PFSK-1 (cell line): ENCODE data around the gene TIMM21.

Source experiments
- FOXP2 ChIP-seq: optimal IDR thresholded peaks from 2 replicates; pipeline ENCODE3; 2011; ENCODE audit warnings: borderline replicate concordance, control low read depth, inconsistent platforms; ENCODE audit not compliant: insufficient read depth; ENCODE audit errors: extremely low read length, extremely low read depth
- POLR2AphosphoS5 ChIP-seq: IDR thresholded peaks from 2 replicates; pipeline ENCODE4 v1.6.1; 2012; ENCODE audit warnings: low read depth, mild to moderate bottlenecking, control low read depth, low read length, moderate library complexity
- REST ChIP-seq, 2 experiments: IDR thresholded peaks; 2 replicates each; pipeline versions ENCODE4 v1.6.1 to v1.8.0; 2011 to 2012; ENCODE audit warnings: low read depth in 2 of 2, low read length in 2 of 2, control low read depth in 1 of 2, inconsistent platforms in 1 of 2, mild to moderate bottlenecking in 1 of 2, moderate library complexity in 1 of 2; ENCODE audit not compliant: insufficient read depth in 1 of 2
- SIN3A ChIP-seq: IDR thresholded peaks from 2 replicates; pipeline ENCODE4 v1.6.1; 2012; ENCODE audit warnings: mild to moderate bottlenecking, low read length, moderate library complexity, borderline replicate concordance; ENCODE audit not compliant: insufficient read depth
- TAF1 ChIP-seq: IDR thresholded peaks from 2 replicates; pipeline ENCODE4 v1.6.1; 2012; ENCODE audit warnings: low read length, control low read depth, borderline replicate concordance; ENCODE audit not compliant: insufficient read depth

The TIMM21 gene

GRCh38 chr18:74172697-74173433, 24.5 kb downstream of the TIMM21 start:
- TF ChIP-seq POLR2AphosphoS5 = no peak
- no peak for TF ChIP-seq SIN3A
- no peak for TF ChIP-seq FOXP2
- TF ChIP-seq TAF1 = no peak
- no peak for TF ChIP-seq REST (IDR thresholded peaks at IDR 0.05; ENCODE audit: insufficient read depth in 1 of 2, low read depth in 2 of 2, low read length in 2 of 2)

GRCh38 chr18:74173434-74173750, 25.1 kb downstream of the TIMM21 start:
- no peak for TF ChIP-seq POLR2AphosphoS5
- no peak for TF ChIP-seq FOXP2
- TF ChIP-seq REST (IDR thresholded peaks at IDR 0.05; ENCODE audit: insufficient read depth in 1 of 2, low read depth in 2 of 2, low read length in 2 of 2) = no peak
- TF ChIP-seq TAF1 = no peak
- no peak for TF ChIP-seq SIN3A

- TF ChIP-seq FOXP2 (no peak), SIN3A (no peak), TAF1 (no peak), POLR2AphosphoS5 (no peak), REST (IDR thresholded peaks at IDR 0.05; ENCODE audit: insufficient read depth in 1 of 2, low read depth in 2 of 2, low read length in 2 of 2) (no peak)
Observed at GRCh38 chr18:74175658-74176057, 27.3 kb downstream of the TIMM21 start.

GRCh38 chr18:74178884-74179283, 30.6 kb downstream of the TIMM21 start:
- TF ChIP-seq POLR2AphosphoS5 = no peak

GRCh38 chr18:74179623-74180199, 31.4 kb downstream of the TIMM21 start:
- TF ChIP-seq REST (IDR thresholded peaks at IDR 0.05; ENCODE audit: insufficient read depth in 1 of 2, low read depth in 2 of 2, low read length in 2 of 2) = no peak
- no peak for TF ChIP-seq POLR2AphosphoS5
- no peak for TF ChIP-seq TAF1
- TF ChIP-seq FOXP2 = no peak
- TF ChIP-seq SIN3A = no peak
